DMS114 treated with DMSO at 0.1 percent for 48 hours (cell line): Measurements from ENCODE around the gene SRF.
A peak's percentile ranks its signal among the peaks of the same experiment; 100 is the strongest.

Experiments used
- DNase-seq: peaks from one replicate; lab custom pipeline; 2025; ENCODE audit not compliant: unreplicated experiment; lab: John Stamatoyannopoulos, UW

SRF gene

GRCh38 chr6:43181942-43182860, 11.1 kb downstream of the SRF start, which contains the start of gene CUL9:
Gene CUL9 (plus strand): TSS chr6:43182196. CDS start chr6:43184311, 2,115 bp downstream.
- DNase-seq: peak; percentile 63

DNA sequence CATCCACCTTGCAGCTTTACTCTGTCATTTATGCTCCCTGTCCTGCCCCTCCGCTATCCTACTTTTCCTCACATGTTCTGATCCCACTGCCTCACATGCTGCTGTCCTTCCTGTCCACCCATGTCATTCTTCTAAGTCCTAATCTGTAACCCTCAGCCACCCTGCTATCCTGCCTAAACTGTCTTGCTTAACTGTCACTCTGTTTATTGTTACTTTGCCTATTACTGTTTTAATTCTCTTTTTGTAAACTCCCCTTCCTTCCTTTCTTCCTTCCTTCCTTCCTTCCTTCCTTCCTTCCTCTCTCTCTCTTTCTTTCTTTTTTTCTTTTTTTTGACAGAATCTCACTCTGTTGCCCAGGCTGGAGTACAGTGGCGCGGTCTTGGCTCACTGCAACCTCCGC, 12.4 kb downstream of the SRF start:
- DNase-seq: no peak

GRCh38 chr6:43184268-43184985, 13.4 kb downstream of the SRF start:
- no peak for DNase-seq

- DNase-seq: no peak
Observed at GRCh38 chr6:43185391-43185985, 14.4 kb downstream of the SRF start.

- DNase-seq: no peak
Observed at GRCh38 chr6:43186019-43186418, 14.9 kb downstream of the SRF start.

DNA sequence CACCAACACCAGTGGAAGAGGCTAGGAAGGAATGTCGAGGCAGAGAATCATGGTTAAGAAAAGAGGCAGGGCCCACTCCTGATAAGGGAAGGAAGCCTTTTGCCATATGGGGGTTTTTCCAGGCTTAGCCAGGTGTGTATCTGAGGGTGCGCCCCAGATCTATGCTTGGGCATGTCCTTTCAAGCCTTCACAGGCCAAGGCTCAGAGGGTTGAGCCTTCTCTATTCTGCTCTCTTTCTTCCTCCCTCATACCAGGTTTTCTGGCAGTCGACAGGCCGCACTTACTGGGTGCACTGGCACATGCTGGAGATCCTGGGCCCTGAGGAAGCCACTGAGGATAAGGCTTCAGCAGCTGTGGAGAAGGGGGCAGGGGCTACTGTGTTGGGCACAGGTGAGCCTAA, 15.6 kb downstream of the SRF start:
- no peak for DNase-seq

- no peak for DNase-seq
Observed at GRCh38 chr6:43187821-43188220, 16.8 kb downstream of the SRF start.

GRCh38 chr6:43188426-43188825, 17.4 kb downstream of the SRF start:
- DNase-seq: no peak

- DNase-seq: no peak
Observed at GRCh38 chr6:43189776-43190304, 18.8 kb downstream of the SRF start.

- no peak for DNase-seq
Observed at GRCh38 chr6:43192911-43193310, 21.8 kb downstream of the SRF start.

- no peak for DNase-seq
Observed at GRCh38 chr6:43193929-43194328, 22.9 kb downstream of the SRF start.

- no peak for DNase-seq
Observed at GRCh38 chr6:43196337-43196736, 25.3 kb downstream of the SRF start.

GRCh38 chr6:43199912-43200311, 28.8 kb downstream of the SRF start:
- no peak for DNase-seq

GRCh38 chr6:43200541-43200940, 29.5 kb downstream of the SRF start:
- no peak for DNase-seq

GRCh38 chr6:43202451-43202850, 31.4 kb downstream of the SRF start:
- no peak for DNase-seq

DNA sequence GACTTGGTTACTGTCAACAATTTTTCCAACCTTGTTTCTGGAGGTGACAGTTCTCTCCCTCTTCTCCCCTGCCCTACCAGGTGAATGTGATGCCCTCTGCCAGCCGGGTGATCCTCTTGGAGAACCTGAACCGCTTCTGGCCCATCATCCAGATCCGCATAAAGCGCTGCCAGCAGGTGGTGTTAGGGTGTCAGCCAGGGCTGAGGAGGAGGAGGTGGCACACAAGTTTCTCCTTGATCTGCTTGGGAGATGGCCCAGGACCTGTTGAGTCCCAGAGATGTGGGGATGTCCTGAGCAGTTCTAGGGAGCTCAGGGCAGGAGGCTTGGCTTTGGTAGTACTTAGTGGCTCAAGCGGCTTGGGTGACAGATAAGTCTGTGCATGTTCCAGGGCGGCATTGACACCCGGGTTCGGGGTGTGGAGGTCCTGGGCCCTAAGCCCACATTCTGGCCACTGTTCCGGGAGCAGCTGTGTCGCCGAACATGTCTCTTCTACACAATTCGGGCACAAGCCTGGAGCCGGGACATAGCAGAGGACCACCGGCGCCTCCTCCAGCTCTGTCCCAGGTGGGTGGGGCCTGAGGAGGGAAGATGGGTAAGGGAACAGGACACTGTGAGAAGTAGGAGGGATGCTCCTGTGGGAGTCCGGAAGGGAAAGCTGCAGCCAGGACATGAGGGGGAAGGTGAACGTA, 32.1 kb downstream of the SRF start:
- DNase-seq: no peak

DNA sequence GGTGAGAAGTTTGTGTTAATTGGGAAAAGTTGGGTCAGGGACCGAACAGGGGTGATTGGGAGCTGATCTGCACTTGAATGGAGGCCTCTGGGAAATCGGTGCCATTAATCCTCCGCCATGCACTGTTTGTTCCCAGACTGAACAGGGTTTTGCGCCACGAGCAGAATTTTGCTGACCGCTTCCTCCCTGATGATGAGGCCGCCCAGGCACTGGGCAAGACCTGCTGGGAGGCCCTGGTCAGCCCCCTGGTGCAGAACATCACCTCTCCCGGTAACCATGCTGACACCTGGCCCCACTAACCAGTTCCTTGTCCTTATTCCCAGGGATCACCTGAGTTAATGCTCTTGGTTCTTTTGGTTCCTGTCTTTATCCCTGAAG, 32.6 kb downstream of the SRF start:
- DNase-seq: no peak

DNA sequence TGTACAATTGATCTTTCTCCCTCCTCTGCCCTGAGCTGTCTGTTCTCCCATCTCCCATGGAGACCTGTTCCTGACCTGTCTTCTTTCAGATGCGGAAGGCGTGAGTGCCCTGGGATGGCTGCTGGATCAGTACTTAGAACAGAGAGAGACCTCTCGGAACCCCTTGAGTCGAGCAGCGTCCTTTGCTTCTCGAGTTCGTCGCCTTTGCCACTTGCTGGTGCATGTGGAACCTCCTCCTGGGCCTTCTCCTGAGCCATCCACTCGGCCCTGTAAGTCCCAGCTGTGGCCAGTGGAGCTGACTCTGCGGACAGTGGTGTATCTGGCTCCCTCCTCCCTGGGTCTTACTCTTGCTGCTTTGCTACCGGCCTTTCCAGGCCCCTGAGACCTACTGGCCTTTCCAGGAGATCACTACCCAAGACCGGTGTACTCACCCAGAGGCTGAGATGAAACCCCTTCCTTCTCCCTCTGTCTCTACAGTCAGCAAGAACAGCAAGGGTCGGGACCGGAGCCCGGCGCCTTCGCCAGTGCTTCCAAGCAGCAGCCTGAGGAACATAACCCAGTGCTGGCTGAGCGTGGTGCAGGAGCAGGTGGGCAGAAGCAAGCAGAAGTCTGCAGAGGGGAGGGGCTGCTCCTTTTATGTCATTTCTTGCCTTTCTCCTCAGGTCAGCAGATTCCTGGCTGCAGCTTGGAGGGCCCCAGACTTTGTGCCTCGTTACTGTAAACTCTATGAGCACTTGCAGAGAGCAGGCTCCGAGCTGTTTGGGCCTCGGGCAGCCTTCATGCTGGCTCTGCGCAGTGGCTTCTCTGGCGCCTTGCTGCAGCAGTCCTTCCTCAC, 33.4 kb downstream of the SRF start:
- DNase-seq: no peak

DNA sequence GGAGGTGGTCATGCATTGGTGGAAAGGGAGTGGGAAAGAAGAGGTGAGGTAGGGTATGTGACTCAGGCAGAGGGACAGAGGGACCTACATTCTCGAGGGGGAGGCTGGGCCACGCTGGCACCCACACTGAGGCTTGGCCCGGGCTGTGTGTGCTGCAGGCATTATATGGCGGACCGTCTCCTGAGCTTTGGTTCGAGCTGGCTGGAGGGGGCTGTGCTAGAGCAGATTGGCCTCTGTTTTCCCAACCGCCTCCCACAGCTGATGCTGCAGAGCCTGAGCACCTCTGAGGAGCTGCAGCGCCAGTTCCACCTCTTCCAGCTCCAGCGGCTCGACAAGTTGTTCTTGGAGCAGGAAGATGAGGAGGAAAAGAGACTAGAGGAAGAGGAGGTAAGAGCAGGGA, 34.8 kb downstream of the SRF start:
- DNase-seq: no peak

DNA sequence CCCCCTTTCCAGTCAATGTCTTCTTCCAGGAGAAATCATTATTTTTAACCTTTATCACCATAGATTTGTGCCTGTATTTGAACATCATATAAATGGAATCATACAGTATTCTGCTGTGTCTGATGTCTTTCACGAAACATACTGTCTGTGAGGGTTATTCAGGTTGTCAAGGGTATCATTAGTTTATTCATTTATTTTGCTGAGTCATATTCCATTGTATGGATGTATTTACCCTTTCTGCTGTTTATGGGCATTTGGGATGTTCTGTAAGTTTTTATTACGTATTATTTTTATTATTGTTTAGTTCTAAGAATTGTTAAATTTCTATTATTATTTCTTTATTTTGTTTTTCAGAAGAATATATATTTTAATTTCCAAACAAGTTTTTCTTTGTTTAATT, 36.2 kb downstream of the SRF start:
- no peak for DNase-seq
